ENCODE data around the gene RNF41.

Gene RNF41

GRCh38 chr12:56189918-56190694, 31.6 kb downstream of the RNF41 start:
- no peaks in the 10 kb centered on the region for H3K9me3 Mint-ChIP-seq
- ATAC-seq (ENCODE audit: low read depth) (peak; percentile 30), DNase-seq (ENCODE audit: low spot score in 2 of 2) (peak; percentile 56 to 66)
- H3K36me3 Mint-ChIP-seq: peaks cover 5% of the 10 kb centered on the region
- peak overlapping the region; percentile 98 for H3K27ac Mint-ChIP-seq
- H3K4me1 Mint-ChIP-seq: peaks cover 41% of the 10 kb centered on the region
- H3K4me3 Mint-ChIP-seq: peak overlapping the region; percentile 93
- H3K27me3 Mint-ChIP-seq: no peaks in the 10 kb centered on the region

GRCh38 chr12:56189099-56189917, 32.4 kb downstream of the RNF41 start, which contains the start of gene SMARCC2:
TSS of gene SMARCC2 (minus strand) at chr12:56189483. CDS start at chr12:56189461, 22 bp downstream.
- Mint-ChIP-seq H3K4me1 (peaks cover 37% of the 10 kb centered on the region), H3K36me3 (peaks cover 10% of the 10 kb centered on the region)

GRCh38 chr12:56188778-56189098, 33.0 kb downstream of the RNF41 start:
- ATAC-seq (ENCODE audit: low read depth): peak; percentile 2
- Mint-ChIP-seq H3K9me3 (no peaks in the 10 kb centered on the region), H3K27ac (peak overlapping the region; percentile 98), H3K4me3 (peak overlapping the region; percentile 88), H3K27me3 (no peaks in the 10 kb centered on the region), H3K36me3 (peaks cover 12% of the 10 kb centered on the region), H3K4me1 (peaks cover 36% of the 10 kb centered on the region)
- DNase-seq (ENCODE audit: low spot score in 2 of 2): peak; percentile 16 to 40

More at GRCh38 chr12:56189099-56189917, 32.4 kb downstream of the RNF41 start, which contains the start of gene SMARCC2:
- no peaks in the 10 kb centered on the region for H3K27me3 Mint-ChIP-seq
- DNase-seq (ENCODE audit: low spot score in 2 of 2): peak; percentile 82 to 85
- H3K9me3 Mint-ChIP-seq: no peaks in the 10 kb centered on the region
- H3K4me3 Mint-ChIP-seq: peak within 1 kb of the TSS; percentile 93
- peak within 1 kb of the TSS; percentile 98 for H3K27ac Mint-ChIP-seq
- ATAC-seq (ENCODE audit: low read depth): peak; percentile 83

GRCh38 chr12:56188131-56188777, 33.5 kb downstream of the RNF41 start:
- peak overlapping the region; percentile 98 for H3K27ac Mint-ChIP-seq
- ATAC-seq (ENCODE audit: low read depth) (no peak), DNase-seq (ENCODE audit: low spot score in 2 of 2) (no peak)
- H3K4me3 Mint-ChIP-seq: peak overlapping the region; percentile 88
- peaks cover 12% of the 10 kb centered on the region for H3K36me3 Mint-ChIP-seq
- no peaks in the 10 kb centered on the region for H3K9me3 Mint-ChIP-seq
- H3K4me1 Mint-ChIP-seq: peaks cover 33% of the 10 kb centered on the region
- no peaks in the 10 kb centered on the region for H3K27me3 Mint-ChIP-seq

GRCh38 chr12:56186957-56187356, 34.8 kb downstream of the RNF41 start:
- Mint-ChIP-seq H3K27ac (no peak overlapping the region), H3K36me3 (peaks cover 12% of the 10 kb centered on the region), H3K27me3 (no peaks in the 10 kb centered on the region), H3K4me1 (peaks cover 29% of the 10 kb centered on the region), H3K4me3 (no peak overlapping the region), H3K9me3 (no peaks in the 10 kb centered on the region)
- DNase-seq (ENCODE audit: low spot score in 2 of 2): no peak
- no peak for ATAC-seq (ENCODE audit: low read depth)

GRCh38 chr12:56178347-56178746, 43.4 kb downstream of the RNF41 start:
- ATAC-seq (ENCODE audit: low read depth) (no peak), DNase-seq (ENCODE audit: low spot score in 2 of 2) (no peak)
- Mint-ChIP-seq H3K27me3 (no peaks in the 10 kb centered on the region), H3K4me1 (no peaks in the 10 kb centered on the region), H3K4me3 (no peak overlapping the region), H3K36me3 (peaks cover 37% of the 10 kb centered on the region), H3K27ac (no peak overlapping the region), H3K9me3 (no peaks in the 10 kb centered on the region)

GRCh38 chr12:56172839-56173238, 48.9 kb downstream of the RNF41 start:
- no peak overlapping the region for H3K4me3 Mint-ChIP-seq
- no peaks in the 10 kb centered on the region for H3K4me1 Mint-ChIP-seq
- no peaks in the 10 kb centered on the region for H3K27me3 Mint-ChIP-seq
- no peak for ATAC-seq (ENCODE audit: low read depth)
- no peak overlapping the region for H3K27ac Mint-ChIP-seq
- H3K9me3 Mint-ChIP-seq: no peaks in the 10 kb centered on the region
- H3K36me3 Mint-ChIP-seq: peaks cover 40% of the 10 kb centered on the region
- no peak for DNase-seq (ENCODE audit: low spot score in 2 of 2)

GRCh38 chr12:56169229-56169759, 52.4 kb downstream of the RNF41 start:
- Mint-ChIP-seq H3K9me3 (no peaks in the 10 kb centered on the region), H3K4me3 (no peak overlapping the region), H3K27ac (peak overlapping the region; percentile 67), H3K36me3 (peaks cover 39% of the 10 kb centered on the region), H3K4me1 (no peaks in the 10 kb centered on the region), H3K27me3 (no peaks in the 10 kb centered on the region)
- ATAC-seq (ENCODE audit: low read depth): no peak
- no peak for DNase-seq (ENCODE audit: low spot score in 2 of 2)

- DNase-seq (ENCODE audit: low spot score in 2 of 2): no peak
- Mint-ChIP-seq H3K4me3 (no peak overlapping the region), H3K36me3 (peaks cover 39% of the 10 kb centered on the region), H3K27ac (peak overlapping the region; percentile 38), H3K27me3 (no peaks in the 10 kb centered on the region), H3K4me1 (peaks cover 7% of the 10 kb centered on the region), H3K9me3 (no peaks in the 10 kb centered on the region)
- no peak for ATAC-seq (ENCODE audit: low read depth)
Measured at GRCh38 chr12:56165369-56165768, 56.4 kb downstream of the RNF41 start.

GRCh38 chr12:56164345-56164729, 57.4 kb downstream of the RNF41 start:
- no peaks in the 10 kb centered on the region for H3K27me3 Mint-ChIP-seq
- peaks cover 17% of the 10 kb centered on the region for H3K4me1 Mint-ChIP-seq
- no peak for ATAC-seq (ENCODE audit: low read depth)
- no peak overlapping the region for H3K4me3 Mint-ChIP-seq
- H3K27ac Mint-ChIP-seq: no peak overlapping the region
- H3K36me3 Mint-ChIP-seq: peaks cover 37% of the 10 kb centered on the region
- H3K9me3 Mint-ChIP-seq: no peaks in the 10 kb centered on the region
- no peak for DNase-seq (ENCODE audit: low spot score in 2 of 2)

- H3K36me3 Mint-ChIP-seq: peaks cover 34% of the 10 kb centered on the region
- H3K4me1 Mint-ChIP-seq: peaks cover 23% of the 10 kb centered on the region
- no peaks in the 10 kb centered on the region for H3K9me3 Mint-ChIP-seq
- ATAC-seq (ENCODE audit: low read depth) (no peak), DNase-seq (ENCODE audit: low spot score in 2 of 2) (no peak)
- H3K27ac Mint-ChIP-seq: no peak overlapping the region
- no peaks in the 10 kb centered on the region for H3K27me3 Mint-ChIP-seq
- no peak overlapping the region for H3K4me3 Mint-ChIP-seq
Measured at GRCh38 chr12:56163533-56164344, 58.0 kb downstream of the RNF41 start.

- Mint-ChIP-seq H3K36me3 (peaks cover 31% of the 10 kb centered on the region), H3K27me3 (no peaks in the 10 kb centered on the region), H3K4me1 (peaks cover 28% of the 10 kb centered on the region), H3K4me3 (no peak overlapping the region), H3K9me3 (no peaks in the 10 kb centered on the region), H3K27ac (no peak overlapping the region)
- ATAC-seq (ENCODE audit: low read depth): no peak
- DNase-seq (ENCODE audit: low spot score in 2 of 2): no peak
Measured at GRCh38 chr12:56162468-56163290, 59.0 kb downstream of the RNF41 start.
